NT2/D1 (cell line): Measurements from ENCODE around the gene SERPINA1.

Experiments
- SUZ12 ChIP-seq: IDR thresholded peaks from 2 replicates; pipeline ENCODE4 v1.6.1; 2011; ENCODE audit not compliant: insufficient read length, insufficient read depth; ENCODE audit errors: extremely low read depth
- ZNF274 ChIP-seq: IDR thresholded peaks from 2 replicates; pipeline ENCODE4 v1.6.1; 2011; ENCODE audit warnings: mild to moderate bottlenecking, low read depth, low read length

GRCh38 chr14:94406910-94407309 lies 18.5 kb upstream of the SERPINA1 start:
- no peak for TF ChIP-seq SUZ12
- TF ChIP-seq ZNF274, result no peak
